ENCODE data around the gene HARS1.

DNA sequence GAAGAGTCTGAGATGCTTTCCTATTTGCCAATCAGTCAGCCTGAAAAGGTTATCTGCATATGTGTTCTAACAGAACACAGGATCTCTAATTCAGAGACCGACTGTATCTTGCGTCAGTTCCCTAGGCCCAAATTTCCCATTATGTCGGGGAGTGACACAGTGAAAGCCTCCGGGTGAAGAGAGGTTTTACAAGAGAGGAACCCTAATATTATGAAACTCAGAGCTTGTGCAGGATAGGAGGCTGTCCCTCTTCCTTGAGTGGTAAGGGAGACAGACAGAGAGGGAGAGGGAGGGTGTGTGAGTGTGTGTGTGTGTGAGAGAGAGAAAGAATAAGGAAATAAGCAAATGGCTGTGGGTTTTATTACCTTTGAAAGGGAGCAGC is 60.1 kb downstream of the HARS1 start:
- TF ChIP-seq, protein P1, sequence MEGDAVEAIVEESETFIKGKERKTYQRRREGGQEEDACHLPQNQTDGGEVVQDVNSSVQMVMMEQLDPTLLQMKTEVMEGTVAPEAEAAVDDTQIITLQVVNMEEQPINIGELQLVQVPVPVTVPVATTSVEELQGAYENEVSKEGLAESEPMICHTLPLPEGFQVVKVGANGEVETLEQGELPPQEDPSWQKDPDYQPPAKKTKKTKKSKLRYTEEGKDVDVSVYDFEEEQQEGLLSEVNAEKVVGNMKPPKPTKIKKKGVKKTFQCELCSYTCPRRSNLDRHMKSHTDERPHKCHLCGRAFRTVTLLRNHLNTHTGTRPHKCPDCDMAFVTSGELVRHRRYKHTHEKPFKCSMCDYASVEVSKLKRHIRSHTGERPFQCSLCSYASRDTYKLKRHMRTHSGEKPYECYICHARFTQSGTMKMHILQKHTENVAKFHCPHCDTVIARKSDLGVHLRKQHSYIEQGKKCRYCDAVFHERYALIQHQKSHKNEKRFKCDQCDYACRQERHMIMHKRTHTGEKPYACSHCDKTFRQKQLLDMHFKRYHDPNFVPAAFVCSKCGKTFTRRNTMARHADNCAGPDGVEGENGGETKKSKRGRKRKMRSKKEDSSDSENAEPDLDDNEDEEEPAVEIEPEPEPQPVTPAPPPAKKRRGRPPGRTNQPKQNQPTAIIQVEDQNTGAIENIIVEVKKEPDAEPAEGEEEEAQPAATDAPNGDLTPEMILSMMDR (IDR thresholded peaks at IDR 0.05; ENCODE audit: low read length), result no peak
- no peak for TF ChIP-seq EZH2 (IDR thresholded peaks at IDR 0.05; ENCODE audit: borderline replicate concordance, low read length)
